Gastrocnemius medialis (tissue), 4 donors: ENCODE results near the gene SF3B6. TPM values are rescaled to one million over a fixed set of nuclear protein-coding genes. Genes with fewer than 3 reads are reported as not detected.

ENCODE experiments used
- ATAC-seq, 2 donors: fragments of 150-250 bp; one replicate each; pipeline ENCODE4 v1.9.1; 2016
- DNase-seq, 2 donors: peaks; one replicate each; pipeline ENCODE4 v3.0.0-alpha.2; 2019
- H3K27ac ChIP-seq, 4 donors: fragments of 200-600 bp; sonication (generic); 1 replicate in 1 of 4; 2 replicates in 3 of 4; pipeline ENCODE4 v1.5.1; 2016 to 2018; ENCODE audit warnings: mild to moderate bottlenecking in 2 of 4, moderate library complexity in 1 of 4
- H3K27me3 ChIP-seq, 3 donors: fragments of 200-600 bp; sonication (generic) in 2 of 3; 1 replicate in 1 of 3; 2 replicates in 2 of 3; pipeline versions ENCODE4 v1.5.1 to v1.6.0; 2016 to 2019; ENCODE audit warnings: mild to moderate bottlenecking in 1 of 3, moderate library complexity in 1 of 3
- H3K36me3 ChIP-seq, 2 donors: fragments of 200-600 bp; sonication (generic) in 1 of 2; one replicate each; pipeline ENCODE4 v1.5.1; 2017 to 2018
- H3K4me1 ChIP-seq, 2 donors: fragments of 200-600 bp; sonication (generic) in 1 of 2; one replicate each; pipeline ENCODE4 v1.5.1; 2016 to 2017; ENCODE audit warnings: mild to moderate bottlenecking in 2 of 2
- H3K4me3 ChIP-seq, 4 donors: fragments of 200-600 bp; sonication (generic) in 3 of 4; 1 replicate in 1 of 4; 2 replicates in 3 of 4; pipeline ENCODE4 v1.5.1; 2016 to 2019; ENCODE audit warnings: mild to moderate bottlenecking in 2 of 4
- H3K9me3 ChIP-seq, 3 donors: fragments of 200-600 bp; sonication (generic) in 2 of 3; 1 replicate in 1 of 3; 2 replicates in 2 of 3; pipeline ENCODE4 v1.5.1; 2016 to 2019
- CTCF ChIP-seq, 5 experiments: fragments of 450-650 bp in 3 of 5; fragments of 200-600 bp in 2 of 5; sonication (generic) in 2 of 5; IDR thresholded peaks in 4 of 5; conservative IDR thresholded peaks in 1 of 5; 1 replicate in 4 of 5; 2 replicates in 1 of 5; pipeline ENCODE4 v1.5.1; 2016 to 2019; ENCODE audit warnings: antibody characterized with exemption in 5 of 5, mild to moderate bottlenecking in 3 of 5, moderate library complexity in 3 of 5
- POLR2A ChIP-seq, 2 donors: fragments of 450-650 bp; IDR thresholded peaks; one replicate each; pipeline ENCODE4 v1.6.1; 2017; ENCODE audit warnings: antibody characterized with exemption in 2 of 2, mild to moderate bottlenecking in 2 of 2, moderate library complexity in 2 of 2
- in situ Hi-C, 4 donors: fragments of 200-750 bp; cut with MboI; loops; one replicate each; pipeline versions ENCODE4 v1.15.0 to v1.8.0; 2017; ENCODE audit warnings: low sequenced_read_pairs in 4 of 4
- intact Hi-C: fragments of 100-400 bp; cut with DNase I; formaldehyde crosslinking; loops from one replicate; pipeline ENCODE4 v1.15.1; 2023; ENCODE audit warnings: low total_unique reads
- total RNA-seq, 4 donors: library from RNA; depleted of rRNA; stranded (reverse); fragments of >200 nt; gene quantifications; one replicate each; pipeline versions ENCODE4 v1.1.0 to v1.2.3, GENCODE V29; 2016

The SF3B6 gene
- total RNA-seq, 4 donors from 2014 or later, result 55.2 to 88.1 (median 70.5) TPM

- Histone ChIP-seq H3K27me3 (no peaks in the 10 kb centered on the region), H3K9me3 (no peaks in the 10 kb centered on the region), H3K36me3 (peaks cover 0 to 30% of the 10 kb centered on the region in 2 donors), H3K4me3 (no peak overlapping the region), H3K27ac (no peak overlapping the region), H3K4me1 (peaks cover 14 to 19% of the 10 kb centered on the region in 2 donors)
- DNase-seq (no peak), ATAC-seq (no peak)
- intact Hi-C loops (no loop called here), in situ Hi-C loops (loop anchor here in 1 of 4 donors (10.0 kb wide), 1 partner anchor 137 kb away; no protein-coding TSS in a partner anchor)
- TF ChIP-seq CTCF (IDR thresholded peaks at IDR 0.05 in 4 of 5, conservative IDR thresholded peaks at IDR 0.05 in 1 of 5) (no peak), POLR2A (IDR thresholded peaks at IDR 0.05) (no peak)
Measured at GRCh38 chr2:24072259-24072658, 3.9 kb downstream of the SF3B6 start.

GRCh38 chr2:24065341-24065740 is 10.8 kb downstream of the SF3B6 start:
- no peak overlapping the region for H3K4me3 ChIP-seq
- in situ Hi-C loops (no loop called here), intact Hi-C loops (no loop called here)
- peaks cover 0 to 37% of the 10 kb centered on the region in 2 donors for H3K36me3 ChIP-seq
- H3K27me3 ChIP-seq, result no peaks in the 10 kb centered on the region
- DNase-seq, result no peak
- TF ChIP-seq CTCF (IDR thresholded peaks at IDR 0.05 in 4 of 5, conservative IDR thresholded peaks at IDR 0.05 in 1 of 5), result no peak
- no peak for TF ChIP-seq POLR2A (IDR thresholded peaks at IDR 0.05)
- H3K27ac ChIP-seq, result no peak overlapping the region
- H3K4me1 ChIP-seq, result no peaks in the 10 kb centered on the region
- no peaks in the 10 kb centered on the region for H3K9me3 ChIP-seq
- no peak for ATAC-seq

DNA sequence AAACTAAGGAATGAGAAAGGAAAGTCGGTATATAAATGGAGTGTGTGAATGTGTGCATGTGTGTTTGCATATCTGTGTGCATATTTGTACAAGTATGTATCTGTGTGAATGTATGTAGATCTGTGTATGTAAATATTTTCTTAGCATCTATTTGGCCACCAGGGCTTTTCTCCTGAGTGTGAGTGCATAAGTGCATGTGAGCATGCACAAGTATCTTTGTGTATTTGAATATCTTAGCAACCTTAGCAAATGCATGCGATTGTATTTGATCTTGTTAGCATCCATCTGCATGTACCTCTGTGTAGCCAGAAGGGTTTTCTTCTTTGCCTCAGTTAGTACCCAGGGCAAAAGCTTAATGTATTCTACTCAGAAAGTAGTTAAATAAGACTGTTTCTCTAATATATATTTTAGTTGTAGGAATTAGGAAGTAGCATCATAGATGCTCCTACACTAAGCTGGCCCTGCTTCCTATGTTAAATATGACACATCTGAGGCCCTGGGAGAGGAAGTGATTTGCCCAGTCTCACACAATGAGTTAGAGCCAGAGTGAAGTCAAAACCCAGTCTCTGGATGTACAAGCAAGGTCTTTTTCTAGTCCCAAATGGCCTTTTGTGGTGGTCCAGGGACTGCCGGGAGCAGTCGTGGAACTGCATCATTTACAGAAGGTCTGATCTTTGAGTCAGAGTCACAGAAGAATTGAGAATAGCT is 17.4 kb downstream of the SF3B6 start:
- intact Hi-C loops, result no loop called here
- in situ Hi-C loops, result no loop called here
- Histone ChIP-seq H3K9me3 (no peaks in the 10 kb centered on the region), H3K4me3 (no peak overlapping the region), H3K4me1 (no peaks in the 10 kb centered on the region), H3K27ac (no peak overlapping the region), H3K27me3 (no peaks in the 10 kb centered on the region), H3K36me3 (no peaks in the 10 kb centered on the region)
- DNase-seq, result no peak
- TF ChIP-seq CTCF (IDR thresholded peaks at IDR 0.05 in 4 of 5, conservative IDR thresholded peaks at IDR 0.05 in 1 of 5) (no peak), POLR2A (IDR thresholded peaks at IDR 0.05) (no peak)
- ATAC-seq, result no peak

DNA sequence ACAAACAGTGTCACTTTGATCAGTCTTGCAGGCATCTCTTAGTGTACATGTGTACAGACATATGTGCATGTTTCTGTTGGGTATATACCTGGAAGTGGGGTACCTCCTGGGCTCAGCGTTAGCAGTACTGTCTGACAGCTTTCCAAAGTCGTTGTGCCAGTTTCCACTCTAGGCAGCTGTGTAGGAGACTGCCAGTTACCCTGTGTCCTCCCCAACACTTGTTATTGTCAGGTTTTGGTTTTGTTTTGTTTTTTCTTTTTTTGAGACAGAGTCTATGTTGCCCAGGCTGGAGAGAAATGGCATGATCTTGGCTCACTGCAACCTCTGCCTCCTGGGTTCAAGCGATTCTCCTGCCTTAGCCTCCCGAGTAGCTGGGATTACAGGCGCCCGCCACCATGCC is 20.4 kb downstream of the SF3B6 start:
- TF ChIP-seq POLR2A (IDR thresholded peaks at IDR 0.05) (no peak), CTCF (IDR thresholded peaks at IDR 0.05 in 4 of 5, conservative IDR thresholded peaks at IDR 0.05 in 1 of 5) (no peak)

More for the DNA sequence above, 20.4 kb downstream of the SF3B6 start:
- in situ Hi-C loops, result no loop called here
- no peak overlapping the region for H3K4me3 ChIP-seq
- DNase-seq, result no peak
- H3K27me3 ChIP-seq, result no peaks in the 10 kb centered on the region
- no peak overlapping the region for H3K27ac ChIP-seq
- H3K9me3 ChIP-seq, result no peaks in the 10 kb centered on the region
- H3K36me3 ChIP-seq, result no peaks in the 10 kb centered on the region
- intact Hi-C loops, result no loop called here
- H3K4me1 ChIP-seq, result no peaks in the 10 kb centered on the region
- ATAC-seq, result no peak
